ENCODE data around the gene HELLS. TPM values are rescaled to one million over a fixed set of nuclear protein-coding genes. Genes with fewer than 3 reads are reported as not detected.

Gene HELLS
- total and polyA plus RNA-seq, 10 of the 15 experiments (the other 5 are each of a cell fraction or from before 2014, with no cell fraction given), result 33.9 to 159 (median 123) TPM

DNA sequence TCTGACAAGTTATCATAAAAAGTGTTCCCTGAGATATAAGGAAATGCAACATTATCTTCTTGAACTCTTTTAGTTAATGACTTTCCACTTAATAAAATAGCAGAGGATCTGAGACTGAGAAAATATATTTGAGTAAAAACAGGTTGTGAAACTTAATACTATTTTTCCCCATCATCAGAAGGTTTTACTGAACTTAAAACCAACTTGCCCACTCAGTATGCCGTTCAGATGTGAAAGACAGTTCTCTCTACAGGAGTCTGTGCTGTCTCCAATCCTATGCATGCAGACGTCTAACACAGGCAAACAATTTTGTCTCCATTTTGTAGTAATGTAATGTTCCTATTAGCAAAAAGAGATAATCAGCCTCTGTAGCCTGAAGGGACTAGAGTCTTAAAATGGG lies 99.7 kb downstream of the HELLS start:
- intact Hi-C loops (cut with micrococcal nuclease; ENCODE audit: unreplicated experiment) (no loop called here), in situ Hi-C loops (cut with MboI) (no loop called here)
- H3K27me3 ChIP-seq (replicated peaks in 1 of 2; ENCODE audit: control insufficient read depth in 2 of 2, insufficient read depth in 2 of 2, low read length in 1 of 2), result no peaks in the 10 kb centered on the region
- H2AFZ ChIP-seq (ENCODE audit: control insufficient read depth, low read depth, low read length), result no peak overlapping the region
- ChIA-PET POLR2A (no interaction called here), SMC1A (ENCODE audit: uncharacterized antibody, unreplicated experiment) (no interaction called here), CTCF (no interaction called here), RAD21 (ENCODE audit: unreplicated experiment) (no interaction called here)
- WGBS (ENCODE audit: insufficient coverage, insufficient replicate concordance, low lambda C conversion rate, missing lambda C conversion rate), result 2% methylated on average over 2 of the region's 2 CpGs
- DNase-seq (ENCODE audit: low read depth, low spot score) (peak; percentile 7), FAIRE-seq (peak; percentile 57), ATAC-seq (peak; percentile 91)
- TF ChIP-seq SMARCA5 (IDR thresholded peaks at IDR 0.05) (0 out of 2 replicates have a peak, but pooled peaks have one; percentile 29), SPI1 (IDR thresholded peaks at IDR 0.05; ENCODE audit: borderline replicate concordance, insufficient read depth, low read depth, low read length) (peak; percentile 67), FOXM1 (IDR thresholded peaks at IDR 0.05; ENCODE audit: low read depth, low read length) (no peak), CREM (IDR thresholded peaks at IDR 0.05; ENCODE audit: low read depth) (no peak)
- TF ChIP-seq, protein P1, sequence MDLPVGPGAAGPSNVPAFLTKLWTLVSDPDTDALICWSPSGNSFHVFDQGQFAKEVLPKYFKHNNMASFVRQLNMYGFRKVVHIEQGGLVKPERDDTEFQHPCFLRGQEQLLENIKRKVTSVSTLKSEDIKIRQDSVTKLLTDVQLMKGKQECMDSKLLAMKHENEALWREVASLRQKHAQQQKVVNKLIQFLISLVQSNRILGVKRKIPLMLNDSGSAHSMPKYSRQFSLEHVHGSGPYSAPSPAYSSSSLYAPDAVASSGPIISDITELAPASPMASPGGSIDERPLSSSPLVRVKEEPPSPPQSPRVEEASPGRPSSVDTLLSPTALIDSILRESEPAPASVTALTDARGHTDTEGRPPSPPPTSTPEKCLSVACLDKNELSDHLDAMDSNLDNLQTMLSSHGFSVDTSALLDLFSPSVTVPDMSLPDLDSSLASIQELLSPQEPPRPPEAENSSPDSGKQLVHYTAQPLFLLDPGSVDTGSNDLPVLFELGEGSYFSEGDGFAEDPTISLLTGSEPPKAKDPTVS (IDR thresholded peaks at IDR 0.05; ENCODE audit: low read depth, low read length), result no peak
- TF ChIP-seq, protein P2, sequence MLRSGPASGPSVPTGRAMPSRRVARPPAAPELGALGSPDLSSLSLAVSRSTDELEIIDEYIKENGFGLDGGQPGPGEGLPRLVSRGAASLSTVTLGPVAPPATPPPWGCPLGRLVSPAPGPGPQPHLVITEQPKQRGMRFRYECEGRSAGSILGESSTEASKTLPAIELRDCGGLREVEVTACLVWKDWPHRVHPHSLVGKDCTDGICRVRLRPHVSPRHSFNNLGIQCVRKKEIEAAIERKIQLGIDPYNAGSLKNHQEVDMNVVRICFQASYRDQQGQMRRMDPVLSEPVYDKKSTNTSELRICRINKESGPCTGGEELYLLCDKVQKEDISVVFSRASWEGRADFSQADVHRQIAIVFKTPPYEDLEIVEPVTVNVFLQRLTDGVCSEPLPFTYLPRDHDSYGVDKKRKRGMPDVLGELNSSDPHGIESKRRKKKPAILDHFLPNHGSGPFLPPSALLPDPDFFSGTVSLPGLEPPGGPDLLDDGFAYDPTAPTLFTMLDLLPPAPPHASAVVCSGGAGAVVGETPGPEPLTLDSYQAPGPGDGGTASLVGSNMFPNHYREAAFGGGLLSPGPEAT (IDR thresholded peaks at IDR 0.05; ENCODE audit: low read depth), result 0 out of 2 replicates have a peak, but pooled peaks have one; percentile 31
- H3K4me3 ChIP-seq, result no peak overlapping the region
- no peaks in the 10 kb centered on the region for H3K79me2 ChIP-seq (ENCODE audit: control insufficient read depth, insufficient read depth, low read length)
- peak overlapping the region; percentile 22 for H3K4me2 ChIP-seq (ENCODE audit: control insufficient read depth, insufficient read depth)
- no peak overlapping the region for H3K9ac ChIP-seq (ENCODE audit: control insufficient read depth, insufficient read depth, low read length)
- no peaks in the 10 kb centered on the region for H4K20me1 ChIP-seq (ENCODE audit: control insufficient read depth, insufficient read depth)
- no TSS peak for BruUV-seq (replicated peaks)
- H3K4me1 ChIP-seq (ENCODE audit: control insufficient read depth, insufficient read depth, low read length), result peaks cover 9% of the 10 kb centered on the region
- no peaks in the 10 kb centered on the region; the same call in 2 of the 3 replicates for H3K9me3 ChIP-seq (replicated peaks; ENCODE audit: control insufficient read depth, insufficient read depth, low read length)
- H3K27ac ChIP-seq (ENCODE audit: control insufficient read depth, insufficient read depth), result no peak overlapping the region
- H3K36me3 ChIP-seq (ENCODE audit: control insufficient read depth in 2 of 2, insufficient read depth in 2 of 2, low read length in 1 of 2), result no peaks in the 10 kb centered on the region

Other genes starting within 250 kb of the HELLS start
- gene NOC3L, start 182.8 kb upstream of the HELLS start, total RNA-seq (2014; rRNA removed), result 37.4 and 47.5 TPM in 2 replicates
- 51.4 and 55.3 TPM in 2 replicates for gene NOC3L, start 182.8 kb upstream of the HELLS start, total RNA-seq (2014; rRNA removed; fragmentation: Illumina TruSeq; extraction: Trizol)
- gene NOC3L, start 182.8 kb upstream of the HELLS start, total RNA-seq (2021), result 28.1 and 30.0 TPM in 2 replicates
- 50.1 and 81.7 TPM in 2 replicates for gene NOC3L, start 182.8 kb upstream of the HELLS start, polyA plus RNA-seq (2011; rRNA removed)
- 42.7 and 51.8 TPM in 2 replicates for gene NOC3L, start 182.8 kb upstream of the HELLS start, polyA plus RNA-seq (2014; fragmentation: Illumina TruSeq; extraction: Trizol)
- gene NOC3L, start 182.8 kb upstream of the HELLS start, polyA plus RNA-seq (2014; fragmentation: Nextera tagmentation; extraction: Ambion mirVana), result 10 to 100 TPM; 37.7 to 38.2 TPM
- 23.5 and 27.8 TPM in 2 replicates for gene NOC3L, start 182.8 kb upstream of the HELLS start, polyA plus RNA-seq (2014; rRNA removed)
- gene NOC3L, start 182.8 kb upstream of the HELLS start, polyA plus RNA-seq (2016; fragmentation: Nextera tagmentation; extraction: Ambion mirVana), result 10 to 100 TPM; 43.1 to 47.3 TPM
- 5.5 and 7.6 TPM in 2 replicates for gene TBC1D12, start 143.2 kb upstream of the HELLS start, total RNA-seq (2014; rRNA removed)
- gene TBC1D12, start 143.2 kb upstream of the HELLS start, total RNA-seq (2014; rRNA removed; fragmentation: Illumina TruSeq; extraction: Trizol), result 5.5 and 6.2 TPM in 2 replicates
- gene TBC1D12, start 143.2 kb upstream of the HELLS start, total RNA-seq (2021), result 4.8 and 5.3 TPM in 2 replicates
- gene TBC1D12, start 143.2 kb upstream of the HELLS start, polyA plus RNA-seq (2011; rRNA removed), result 7.5 and 11.9 TPM in 2 replicates
- 4.1 and 4.8 TPM in 2 replicates for gene TBC1D12, start 143.2 kb upstream of the HELLS start, polyA plus RNA-seq (2014; fragmentation: Illumina TruSeq; extraction: Trizol)
- 1 to 10 TPM; 3.3 TPM for gene TBC1D12, start 143.2 kb upstream of the HELLS start, polyA plus RNA-seq (2014; fragmentation: Nextera tagmentation; extraction: Ambion mirVana)
- 2.6 and 4.4 TPM in 2 replicates for gene TBC1D12, start 143.2 kb upstream of the HELLS start, polyA plus RNA-seq (2014; rRNA removed)
- 1 to 10 TPM; 2.9 to 3.5 TPM for gene TBC1D12, start 143.2 kb upstream of the HELLS start, polyA plus RNA-seq (2016; fragmentation: Nextera tagmentation; extraction: Ambion mirVana)
- gene CYP2C18, start 137.9 kb downstream of the HELLS start, total RNA-seq (2014; rRNA removed), result 0.06 and 0.16 TPM in 2 replicates
- not detected in 2 replicates for gene CYP2C18, start 137.9 kb downstream of the HELLS start, total RNA-seq (2014; rRNA removed; fragmentation: Illumina TruSeq; extraction: Trizol)
- not detected in 2 replicates for gene CYP2C18, start 137.9 kb downstream of the HELLS start, total RNA-seq (2021)
- 0.07 TPM in 2 replicates for gene CYP2C18, start 137.9 kb downstream of the HELLS start, polyA plus RNA-seq (2011; rRNA removed)
- gene CYP2C18, start 137.9 kb downstream of the HELLS start, polyA plus RNA-seq (2014; fragmentation: Illumina TruSeq; extraction: Trizol), result 0.07 TPM in 1 of 2 replicates, not detected in the other
- gene CYP2C18, start 137.9 kb downstream of the HELLS start, polyA plus RNA-seq (2014; fragmentation: Nextera tagmentation; extraction: Ambion mirVana), result under 1 TPM in 1 of 2 experiments, not detected in 1; 0.05 TPM
- 0.12 TPM in 1 of 2 replicates, not detected in the other for gene CYP2C18, start 137.9 kb downstream of the HELLS start, polyA plus RNA-seq (2014; rRNA removed)
- not detected for gene CYP2C18, start 137.9 kb downstream of the HELLS start, polyA plus RNA-seq (2016; fragmentation: Nextera tagmentation; extraction: Ambion mirVana)
- not detected in 2 replicates for gene CYP2C19, start 216.9 kb downstream of the HELLS start, total RNA-seq (2014; rRNA removed)
- not detected in 2 replicates for gene CYP2C19, start 216.9 kb downstream of the HELLS start, total RNA-seq (2014; rRNA removed; fragmentation: Illumina TruSeq; extraction: Trizol)
- gene CYP2C19, start 216.9 kb downstream of the HELLS start, total RNA-seq (2021), result 0.11 TPM in 1 of 2 replicates, not detected in the other
- gene CYP2C19, start 216.9 kb downstream of the HELLS start, polyA plus RNA-seq (2011; rRNA removed), result not detected in 2 replicates
- not detected in 2 replicates for gene CYP2C19, start 216.9 kb downstream of the HELLS start, polyA plus RNA-seq (2014; fragmentation: Illumina TruSeq; extraction: Trizol)
- not detected for gene CYP2C19, start 216.9 kb downstream of the HELLS start, polyA plus RNA-seq (2014; fragmentation: Nextera tagmentation; extraction: Ambion mirVana)
- not detected in 2 replicates for gene CYP2C19, start 216.9 kb downstream of the HELLS start, polyA plus RNA-seq (2014; rRNA removed)
- gene CYP2C19, start 216.9 kb downstream of the HELLS start, polyA plus RNA-seq (2016; fragmentation: Nextera tagmentation; extraction: Ambion mirVana), result not detected

Measured in GM12878 (cell line).